Myocyte (in vitro differentiated cells): ENCODE measurements around the gene MCF2L. TPM values are rescaled to one million over a fixed set of nuclear protein-coding genes. Genes with fewer than 3 reads are reported as not detected.

Experiments
- DNase-seq: peaks from one replicate; pipeline ENCODE4 v3.0.0-alpha.2; 2012; ENCODE audit warnings: low read depth
- total RNA-seq: library from RNA; depleted of rRNA; stranded (reverse); fragments of >200 nt; gene quantifications from 2 replicates; pipeline ENCODE4 v1.2.3, GENCODE V29; 2014

The MCF2L gene
- total RNA-seq, 1 donor from 2014 or later, result 34.4 TPM

- DNase-seq, result no peak
These were observed 9.8 kb downstream of the MCF2L start for GRCh38 chr13:112978561-112979405.

- no peak for DNase-seq
These were observed 10.4 kb downstream of the MCF2L start for GRCh38 chr13:112979406-112979902.

DNA sequence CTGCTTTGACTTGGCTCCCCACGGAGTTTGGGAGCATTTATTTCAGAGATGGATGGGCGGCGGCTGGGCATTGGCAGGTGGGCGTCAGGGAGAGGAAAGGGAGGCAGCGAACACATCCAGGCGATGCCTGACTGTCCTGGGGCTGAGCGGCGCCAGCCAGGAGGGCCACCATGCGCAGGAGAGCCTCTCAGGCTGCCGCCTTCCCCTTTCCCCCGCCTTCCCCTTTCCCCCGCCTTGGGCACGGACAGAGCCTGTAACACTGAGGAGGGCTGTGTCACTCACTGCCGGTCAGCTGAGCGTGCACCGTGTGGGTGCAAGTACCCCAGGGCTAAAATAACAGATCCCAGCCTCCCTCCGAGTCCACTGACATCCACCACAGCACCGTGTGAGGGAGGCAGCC is 11.4 kb downstream of the MCF2L start:
- DNase-seq, result no peak

DNA sequence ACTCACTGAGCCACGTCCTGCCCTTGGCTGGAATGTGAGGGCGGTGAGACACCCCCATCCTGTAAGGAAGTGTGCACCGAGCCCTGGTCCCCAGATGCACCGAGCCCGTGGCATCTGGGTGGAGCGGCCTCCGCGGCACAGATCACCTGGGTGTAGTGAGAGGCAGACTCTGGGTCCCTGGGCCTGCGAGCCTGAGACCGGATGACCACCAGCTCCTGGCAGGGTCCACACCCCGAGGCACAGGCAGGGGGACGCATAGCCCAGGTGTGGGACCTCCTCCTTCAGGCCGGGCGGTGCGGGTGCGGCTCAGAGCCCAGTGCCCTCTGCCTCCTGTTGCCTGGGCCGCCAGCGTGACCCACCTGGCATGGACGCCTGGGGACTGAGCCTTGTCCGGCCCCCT is 12.4 kb downstream of the MCF2L start:
- DNase-seq, result no peak

GRCh38 chr13:112982281-112983041 is 13.4 kb downstream of the MCF2L start:
- no peak for DNase-seq

DNA sequence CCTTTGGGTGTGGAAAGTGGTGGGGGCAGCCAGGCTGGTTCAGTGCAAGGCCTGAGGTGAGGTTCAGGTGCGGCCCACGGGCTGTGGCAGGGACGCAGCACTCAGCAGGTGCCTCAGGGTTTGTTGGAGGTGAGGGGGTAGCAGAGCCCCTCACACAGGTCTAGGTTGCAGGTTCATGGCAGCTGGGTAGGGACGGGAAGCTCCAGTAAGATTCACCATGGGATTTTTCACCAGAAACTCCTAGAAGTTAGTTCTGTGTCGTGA is 14.0 kb downstream of the MCF2L start:
- no peak for DNase-seq

DNA sequence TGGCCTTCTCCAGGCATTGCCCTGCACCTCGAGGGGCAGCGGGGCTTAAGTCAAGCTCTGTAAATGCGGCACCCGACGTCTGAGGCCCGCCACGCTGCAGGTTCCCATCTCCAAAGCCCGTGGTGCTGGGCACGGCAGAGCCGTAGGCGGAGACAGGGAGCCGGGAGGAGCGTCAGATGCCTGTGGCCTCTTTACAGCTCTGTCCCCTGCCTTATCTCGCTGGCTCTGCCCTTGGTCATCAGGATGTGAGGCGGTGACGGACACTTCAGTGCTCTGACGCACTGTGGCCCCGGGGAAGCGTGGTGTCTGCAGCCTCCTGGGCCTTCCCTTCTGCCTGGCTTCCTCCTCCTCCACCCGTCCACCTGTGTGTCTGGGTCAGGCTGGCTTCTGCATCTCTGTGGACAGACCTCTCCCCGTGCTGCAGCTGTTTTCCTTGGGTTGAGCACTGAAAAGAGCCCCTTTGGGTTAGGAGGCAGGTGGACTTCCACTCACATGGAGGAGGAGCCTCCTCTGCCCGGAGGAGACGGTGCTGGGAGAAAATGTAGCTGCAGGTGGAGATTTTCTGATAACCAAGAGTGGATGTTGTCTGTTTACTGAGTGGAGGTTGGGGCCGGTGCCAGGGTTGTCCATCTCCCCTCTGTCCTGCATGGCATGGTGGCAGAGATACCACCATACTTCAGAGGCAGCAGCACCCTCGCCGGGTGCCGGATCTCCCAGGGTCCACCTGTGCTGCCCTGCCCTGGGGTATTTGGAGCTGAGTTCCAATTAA is 14.6 kb downstream of the MCF2L start:
- DNase-seq, result no peak

- no peak for DNase-seq
These were observed 15.5 kb downstream of the MCF2L start for GRCh38 chr13:112984501-112984900.

GRCh38 chr13:112984954-112985802 is 16.2 kb downstream of the MCF2L start:
- no peak for DNase-seq

GRCh38 chr13:112985803-112986408 is 16.9 kb downstream of the MCF2L start:
- DNase-seq, result no peak

DNA sequence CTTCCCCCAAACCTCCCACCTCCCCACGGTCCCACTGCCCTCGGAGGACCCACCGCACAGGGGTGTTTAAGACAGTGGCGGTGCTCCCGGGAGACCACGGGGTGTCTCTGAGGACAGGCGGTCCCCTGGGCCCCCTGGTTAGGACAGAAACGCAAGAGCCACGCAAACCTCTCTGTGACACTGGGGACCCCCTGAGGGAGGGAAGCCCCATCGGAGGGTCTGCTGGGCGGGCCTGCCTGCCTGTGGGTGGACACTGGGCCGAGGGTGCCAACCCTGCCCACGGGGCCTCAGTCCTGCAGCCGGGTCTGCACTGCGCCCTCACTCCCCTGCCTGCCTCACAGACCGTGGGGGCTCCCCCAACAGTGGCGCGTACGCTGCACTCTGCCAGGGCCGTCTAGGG is 17.5 kb downstream of the MCF2L start:
- DNase-seq, result no peak

GRCh38 chr13:112986946-112987681 is 18.1 kb downstream of the MCF2L start:
- no peak for DNase-seq

DNA sequence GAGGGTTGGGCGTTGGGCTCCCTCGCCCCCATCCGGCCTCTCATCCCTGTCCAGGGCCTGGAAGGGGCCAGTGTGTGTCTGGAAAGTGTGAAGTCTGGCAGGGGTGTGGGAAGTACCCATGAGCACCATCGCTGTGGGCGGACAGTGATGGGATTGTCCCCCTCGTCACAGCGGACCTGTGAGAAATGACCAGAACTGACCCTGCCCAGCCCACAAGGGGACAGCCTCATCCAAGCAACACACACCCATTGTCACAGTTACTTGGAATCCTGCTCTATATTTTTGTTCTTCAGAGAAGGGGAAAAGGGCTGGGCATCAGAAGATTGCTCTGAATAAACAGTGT is 18.6 kb downstream of the MCF2L start:
- no peak for DNase-seq

GRCh38 chr13:112990783-112991182 is 21.8 kb downstream of the MCF2L start:
- DNase-seq, result no peak

DNA sequence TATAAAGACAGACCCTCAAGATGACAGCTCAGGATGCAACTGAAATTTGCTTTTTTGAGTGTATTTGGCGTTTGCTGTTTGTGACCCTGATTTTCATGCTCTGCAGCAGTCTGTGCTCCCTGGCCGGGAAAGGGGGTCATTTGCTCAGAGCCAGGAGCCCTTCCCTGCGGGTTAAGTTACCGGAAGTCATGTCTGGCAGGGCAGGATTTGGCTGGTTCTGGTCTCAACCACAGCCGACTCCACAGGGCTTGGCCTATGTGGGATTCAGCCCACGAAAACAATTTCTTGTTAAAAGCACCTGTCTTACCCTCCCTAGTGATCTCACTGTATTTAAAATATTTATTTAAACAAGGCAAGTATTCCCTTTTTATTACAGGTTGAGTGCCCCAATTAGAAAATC is 22.6 kb downstream of the MCF2L start:
- DNase-seq, result peak; percentile 81

DNA sequence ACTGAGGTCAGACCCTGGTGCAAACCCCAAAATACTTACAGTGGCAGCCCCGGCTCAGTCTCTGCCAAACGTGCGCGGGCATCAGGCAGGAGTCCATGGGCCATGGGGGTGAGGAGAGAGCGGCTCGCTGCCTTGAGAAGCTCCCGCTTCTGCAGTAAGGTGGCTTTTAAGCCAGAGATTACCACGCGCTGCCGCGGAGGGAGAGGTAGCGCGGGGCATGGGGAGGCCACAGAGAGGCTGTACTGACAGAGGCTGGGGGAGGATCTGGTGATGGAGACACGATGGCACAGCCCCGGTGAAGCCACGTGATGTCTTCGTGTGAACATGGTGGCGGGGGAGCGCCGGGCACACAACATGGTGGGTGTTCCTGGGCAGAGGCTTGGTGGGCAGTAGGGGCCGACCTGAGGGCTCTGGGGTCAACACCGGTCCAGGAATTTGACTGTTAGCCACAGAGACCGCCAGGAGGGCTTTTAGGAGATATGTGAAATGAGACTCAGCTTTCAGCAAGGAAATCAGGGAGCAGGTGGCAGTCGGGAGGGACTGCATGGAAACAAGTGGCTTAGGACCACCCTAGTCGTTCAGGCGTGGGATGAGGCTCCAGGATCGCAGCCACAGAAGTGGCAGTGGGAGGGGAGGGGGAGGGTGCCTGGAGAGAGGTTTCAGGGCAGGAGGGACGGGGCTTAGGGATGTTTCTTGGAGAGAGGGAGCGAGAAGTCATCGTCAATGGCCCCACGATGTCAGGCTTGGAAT is 24.1 kb downstream of the MCF2L start:
- DNase-seq, result no peak

DNA sequence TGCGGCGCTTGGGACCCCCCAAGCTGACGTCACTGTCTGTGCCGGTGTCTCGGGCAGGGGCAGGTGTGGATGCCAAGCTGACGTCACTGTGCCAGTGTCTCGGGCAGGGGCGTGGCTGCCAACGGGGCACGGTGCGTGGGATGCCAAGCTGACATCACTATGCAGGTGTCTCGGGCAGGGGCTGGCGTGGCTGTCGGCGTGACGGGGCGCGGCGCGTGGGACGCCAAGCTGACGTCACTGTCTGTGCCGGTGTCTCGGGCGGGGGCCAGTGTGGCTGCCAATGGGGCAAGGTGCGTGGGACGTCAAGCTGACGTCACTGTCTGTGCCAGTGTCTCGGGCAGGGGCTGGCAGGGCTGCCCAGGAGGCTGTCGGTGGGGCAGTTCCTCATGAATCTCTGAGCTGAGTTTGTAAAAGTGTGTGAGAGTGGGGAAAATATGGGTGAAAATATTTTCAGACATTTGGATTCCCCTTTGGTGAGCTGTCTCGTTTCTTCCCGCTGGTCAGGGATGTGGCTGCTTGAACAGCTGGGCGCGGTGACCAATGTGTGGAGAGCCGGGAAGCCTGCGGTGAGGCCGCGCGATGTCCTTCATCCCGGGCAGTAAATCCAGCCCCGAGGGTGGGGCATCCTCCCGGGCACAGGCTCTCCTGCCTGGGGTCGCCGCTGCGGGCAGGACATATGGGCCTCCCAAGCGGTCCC is 25.2 kb downstream of the MCF2L start:
- DNase-seq, result peak; percentile 93

DNA sequence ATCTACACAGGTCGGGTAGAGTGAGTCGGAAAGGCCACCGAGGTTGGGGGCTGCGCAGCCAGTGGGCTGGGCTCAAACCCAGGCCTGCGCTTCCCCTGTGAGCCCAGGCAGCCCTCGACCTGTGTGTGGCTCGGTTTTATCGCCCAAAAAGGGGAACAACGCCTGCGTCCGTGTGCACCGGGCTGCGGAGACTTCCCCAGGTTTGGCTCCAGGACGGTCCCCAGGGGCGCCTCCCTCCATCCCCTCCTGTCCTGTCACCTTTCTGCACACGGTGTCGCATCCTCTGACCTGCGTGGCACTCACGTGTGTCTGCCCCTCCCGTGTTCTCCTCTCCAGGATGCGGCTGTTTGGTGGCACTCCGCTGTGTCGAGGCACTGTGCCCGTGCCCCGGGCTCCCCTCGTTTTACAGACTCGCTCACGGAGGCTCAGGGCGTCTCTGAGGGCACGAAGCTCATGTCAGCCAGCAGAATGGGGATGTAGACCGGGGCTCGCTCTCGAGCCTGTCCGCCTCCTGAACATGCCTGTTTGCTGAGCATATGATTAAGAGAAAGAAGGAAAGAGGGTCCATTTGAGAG is 25.9 kb downstream of the MCF2L start:
- DNase-seq, result no peak
